Epithelial cell of esophagus (primary cell): ENCODE measurements around the gene PCBP4.
A peak's percentile ranks its signal among the peaks of the same experiment; 100 is the strongest.

Experiments
- DNase-seq: peaks from one replicate; pipeline ENCODE4 v3.0.0; 2010; ENCODE audit warnings: low read depth
- H3K4me3 ChIP-seq: 2 replicates; pipeline ENCODE4 v1.5.1; 2011; ENCODE audit warnings: mild to moderate bottlenecking, low read length, control low read depth
- CTCF ChIP-seq: IDR thresholded peaks from 2 replicates; pipeline ENCODE4 v1.5.1; 2011; ENCODE audit warnings: low read depth, mild to moderate bottlenecking, low read length, control low read depth, inconsistent platforms; ENCODE audit not compliant: insufficient read depth; ENCODE audit errors: missing control alignments

PCBP4 gene

GRCh38 chr3:52001443-52001974 lies 34.3 kb upstream of the PCBP4 start:
- H3K4me3 ChIP-seq = no peak overlapping the region
- TF ChIP-seq CTCF = peak; percentile 83
- peak; percentile 67 for DNase-seq

GRCh38 chr3:51999846-52000245 lies 32.6 kb upstream of the PCBP4 start:
- TF ChIP-seq CTCF = no peak
- DNase-seq = no peak
- H3K4me3 ChIP-seq = no peak overlapping the region

- DNase-seq = no peak
- H3K4me3 ChIP-seq = no peak overlapping the region
- TF ChIP-seq CTCF = no peak
These were observed 31.5 kb upstream of the PCBP4 start for GRCh38 chr3:51998774-51999173.

- no peak for TF ChIP-seq CTCF
- no peak overlapping the region for H3K4me3 ChIP-seq
- peak; percentile 84 for DNase-seq
These were observed 30.8 kb upstream of the PCBP4 start for GRCh38 chr3:51997935-51998596.

- no peak for DNase-seq
- no peak for TF ChIP-seq CTCF
- no peak overlapping the region for H3K4me3 ChIP-seq
These were observed 29.9 kb upstream of the PCBP4 start for GRCh38 chr3:51997172-51997571.

GRCh38 chr3:51995346-51996163 lies 28.3 kb upstream of the PCBP4 start, which contains the start of gene RPL29:
TSS of gene RPL29 (minus strand) at chr3:51995895. CDS start at chr3:51995461, 434 bp downstream.
- TF ChIP-seq CTCF = peak; percentile 24
- DNase-seq = peak; percentile 97
- peak within 1 kb of the TSS; percentile 93 for H3K4me3 ChIP-seq
